Measurements from ENCODE around the gene ZFYVE19. TPM values are rescaled to one million over a fixed set of nuclear protein-coding genes. Genes with fewer than 3 reads are reported as not detected.

Gene ZFYVE19
- total and polyA plus RNA-seq, 2 of the 4 experiments (the other 2 are of a cell fraction), result 22.6 to 29.6 TPM

- Histone ChIP-seq H3K4me2 (ENCODE audit: low read depth, low read length) (no peak overlapping the region), H3K56ac (ENCODE audit: extremely low read depth, insufficient read depth, low read length) (no peak overlapping the region), H2BK20ac (ENCODE audit: low read depth, low read length) (0 out of 2 replicates have a peak overlapping the region, but pooled peaks have one; percentile 3), H4K91ac (ENCODE audit: insufficient read depth, low read depth, low read length) (no peak overlapping the region), H3K27ac (ENCODE audit: insufficient read depth, low read length) (no peak overlapping the region), H3K4ac (ENCODE audit: low read depth, low read length) (no peak overlapping the region), H4K8ac (ENCODE audit: low read depth in 2 of 2, low read length in 2 of 2) (no peak overlapping the region), H3K79me1 (ENCODE audit: low read depth in 1 of 2, low read length in 2 of 2) (no peaks in the 10 kb centered on the region), H3K18ac (ENCODE audit: low read depth, low read length) (no peak overlapping the region), H3K27me3 (ENCODE audit: control insufficient read depth, insufficient read depth, low read length) (peaks cover 12% of the 10 kb centered on the region), H3K23ac (ENCODE audit: low read depth, low read length) (no peak overlapping the region), H2BK15ac (ENCODE audit: low read depth, low read length) (no peak overlapping the region), H3K9me3 (ENCODE audit: control insufficient read depth, insufficient read depth, low read length) (no peaks in the 10 kb centered on the region), H2BK5ac (ENCODE audit: low read depth, low read length, poor library complexity, severe bottlenecking) (no peak overlapping the region), H3K36me3 (ENCODE audit: control insufficient read depth, insufficient read depth, low read length) (no peaks in the 10 kb centered on the region), H3K14ac (replicated peaks; ENCODE audit: low read depth, low read length) (no peak overlapping the region), H3K4me1 (ENCODE audit: control insufficient read depth, insufficient read depth, low read length) (no peaks in the 10 kb centered on the region), H3K9ac (ENCODE audit: low read depth, low read length) (no peak overlapping the region), H2BK120ac (ENCODE audit: low read depth, low read length) (no peak overlapping the region), H2AK5ac (ENCODE audit: low read depth, low read length) (no peak overlapping the region), H3K9me1 (ENCODE audit: insufficient read depth, low read length) (peaks cover 3% of the 10 kb centered on the region; the same call in 1 of the 2 replicates), H2AFZ (replicated peaks; ENCODE audit: low read length, poor library complexity) (peak overlapping the region; percentile 90), H4K20me1 (ENCODE audit: insufficient read depth, low read length) (no peaks in the 10 kb centered on the region), H4K5ac (ENCODE audit: low read depth, low read length) (no peak overlapping the region), H2AK9ac (replicated peaks; ENCODE audit: low read depth, low read length, poor library complexity) (no peak overlapping the region), H3K4me3 (ENCODE audit: insufficient read depth, low read depth, low read length) (no peak overlapping the region)
- ATAC-seq (ENCODE audit: low read depth) (peak; percentile 67), DNase-seq (peak; percentile 68)
- ChIA-PET CTCF (interaction anchor here (0.5 to 5.0 kb wide), 10 partner anchors 10 to 166 kb away, joined by 3 to 44 read pairs (median 6); partner anchors contain the start of genes RHOV and VPS18), POLR2A (ENCODE audit: unreplicated experiment) (no interaction called here)
- TF ChIP-seq BHLHE40 (IDR thresholded peaks at IDR 0.05; ENCODE audit: low read depth, low read length), result peak; percentile 15; the same call in 1 of the 2 replicates
- peak; percentile 50 for TF ChIP-seq SMC3 (IDR thresholded peaks at IDR 0.05; ENCODE audit: low read depth, low read length)
- TF ChIP-seq USF2 (IDR thresholded peaks at IDR 0.05; ENCODE audit: low read depth, low read length), result no peak
- TF ChIP-seq CTCF (conservative IDR thresholded peaks at IDR 0.05; ENCODE audit: low read depth, low read length), result peak; percentile 73
- peak; percentile 57 for TF ChIP-seq RAD21 (IDR thresholded peaks at IDR 0.05; ENCODE audit: low read length)
- dilution Hi-C loops (cut with HindIII; ENCODE audit: low sequenced_read_pairs, unreplicated experiment), result no loop called here
- in situ Hi-C loops (cut with MboI; ENCODE audit: low sequenced_read_pairs), result loop anchor here (5.0 kb wide), 1 partner anchor 33 kb away; the partner anchor contains the start of gene VPS18
- WGBS, 2 experiments (ENCODE audit: extremely low coverage in 2 of 2, insufficient read length in 1 of 2), result 37% methylated on average over 11 of the region's 18 CpGs; no CpG with 5 or more reads in 1 of the 2 experiments
- intact Hi-C loops (cut with micrococcal nuclease), result no loop called here
- BruUV-seq (replicated peaks), result no TSS peak
Measured at GRCh38 chr15:40859206-40859851, 52.4 kb downstream of the ZFYVE19 start.
